Type B pancreatic cell (in vitro differentiated cells): ENCODE data around the gene TNFRSF18. TPM values are rescaled to one million over a fixed set of nuclear protein-coding genes. Genes with fewer than 3 reads are reported as not detected.

Experiments used
- DNase-seq: peaks from one replicate; pipeline ENCODE4 v3.0.0; 2021; ENCODE audit warnings: mixed read lengths; ENCODE audit not compliant: unreplicated experiment; ENCODE audit errors: extremely low spot score
- H3K27ac Mint-ChIP-seq: 2 replicates; pipeline ENCODE4 v1.8.0; 2021; ENCODE audit warnings: mild to moderate bottlenecking, mixed read lengths
- H3K27me3 Mint-ChIP-seq: 2 replicates; pipeline ENCODE4 v1.8.0; 2021; ENCODE audit warnings: mixed read lengths
- H3K36me3 Mint-ChIP-seq: 2 replicates; pipeline ENCODE4 v1.8.0; 2021; ENCODE audit warnings: mixed read lengths
- H3K4me1 Mint-ChIP-seq: one replicate; pipeline ENCODE4 v1.8.0; 2021; ENCODE audit warnings: mixed read lengths; ENCODE audit not compliant: unreplicated experiment
- H3K4me3 Mint-ChIP-seq: 2 replicates; pipeline ENCODE4 v1.8.0; 2021; ENCODE audit warnings: mild to moderate bottlenecking, mixed read lengths
- H3K9me3 Mint-ChIP-seq: 2 replicates; pipeline ENCODE4 v1.8.0; 2021; ENCODE audit warnings: mixed read lengths
- CTCF ChIP-seq: fragments of 200-600 bp; sonication (generic); conservative IDR thresholded peaks from 2 replicates; pipeline ENCODE4 v1.5.0; 2021; ENCODE audit warnings: antibody characterized with exemption, mild to moderate bottlenecking
- microRNA-seq: library from miRNA; unstranded; fragments of <30 nt; microRNA quantifications from one replicate; pipeline ENCODE4, GENCODE V29; 2020
- total RNA-seq: library from RNA; stranded (reverse); gene quantifications from 2 replicates; pipeline ENCODE4 v1.2.1, GENCODE V29; 2021; ENCODE audit warnings: low replicate concordance

The TNFRSF18 gene
- total RNA-seq, 1 donor from 2014 or later: not detected

- no peak overlapping the region for H3K4me3 Mint-ChIP-seq
- no peak for TF ChIP-seq CTCF
- no peaks in the 10 kb centered on the region for H3K4me1 Mint-ChIP-seq
- DNase-seq: no peak
- no peaks in the 10 kb centered on the region for H3K27me3 Mint-ChIP-seq
- H3K36me3 Mint-ChIP-seq: no peaks in the 10 kb centered on the region
- H3K27ac Mint-ChIP-seq: no peak overlapping the region
- peaks cover 13% of the 10 kb centered on the region for H3K9me3 Mint-ChIP-seq
These were observed 49.4 kb downstream of the TNFRSF18 start for GRCh38 chr1:1157033-1157365.

- H3K36me3 Mint-ChIP-seq: no peaks in the 10 kb centered on the region
- peaks cover 13% of the 10 kb centered on the region for H3K9me3 Mint-ChIP-seq
- H3K4me1 Mint-ChIP-seq: no peaks in the 10 kb centered on the region
- H3K27ac Mint-ChIP-seq: no peak overlapping the region
- no peaks in the 10 kb centered on the region for H3K27me3 Mint-ChIP-seq
- H3K4me3 Mint-ChIP-seq: no peak overlapping the region
- no peak for DNase-seq
- no peak for TF ChIP-seq CTCF
These were observed 50.0 kb downstream of the TNFRSF18 start for GRCh38 chr1:1156140-1157032.

- no peaks in the 10 kb centered on the region for H3K36me3 Mint-ChIP-seq
These were observed 51.1 kb downstream of the TNFRSF18 start for GRCh38 chr1:1155258-1155657.

GRCh38 chr1:1153874-1154273, 52.5 kb downstream of the TNFRSF18 start:
- no peaks in the 10 kb centered on the region for H3K36me3 Mint-ChIP-seq
- no peak for DNase-seq
- H3K4me1 Mint-ChIP-seq: no peaks in the 10 kb centered on the region
- no peak for TF ChIP-seq CTCF
- no peak overlapping the region for H3K4me3 Mint-ChIP-seq
- H3K27ac Mint-ChIP-seq: no peak overlapping the region
- H3K9me3 Mint-ChIP-seq: peaks cover 13% of the 10 kb centered on the region
- no peaks in the 10 kb centered on the region for H3K27me3 Mint-ChIP-seq

More at GRCh38 chr1:1155258-1155657, 51.1 kb downstream of the TNFRSF18 start:
- Mint-ChIP-seq H3K9me3 (peaks cover 13% of the 10 kb centered on the region), H3K4me3 (no peak overlapping the region), H3K4me1 (no peaks in the 10 kb centered on the region), H3K27ac (no peak overlapping the region), H3K27me3 (no peaks in the 10 kb centered on the region)
- no peak for TF ChIP-seq CTCF
- DNase-seq: no peak

Small RNAs within 50 kb of the gene (microRNA-seq; reads per million reads assigned to microRNA genes)
- gene MIR200A (1,718 reads per million, percentile 85 among the genes with 10 or more reads in this experiment), gene MIR200B (8,098 reads per million, percentile 94 among the genes with 10 or more reads in this experiment), gene MIR429 (3,997 reads per million, percentile 90 among the genes with 10 or more reads in this experiment)

Other genes starting within 250 kb of the TNFRSF18 start
- 75.1 and 87.2 TPM in 2 replicates for gene NOC2L, start 247.3 kb downstream of the TNFRSF18 start, total RNA-seq
- 31.5 and 42.2 TPM in 2 replicates for gene KLHL17, start 246.0 kb downstream of the TNFRSF18 start, total RNA-seq
- 6.4 and 16.7 TPM in 2 replicates for gene PLEKHN1, start 240.1 kb downstream of the TNFRSF18 start, total RNA-seq
- gene PERM1, start 224.5 kb downstream of the TNFRSF18 start, total RNA-seq: 0.34 and 0.62 TPM in 2 replicates
- gene HES4, start 206.5 kb downstream of the TNFRSF18 start, total RNA-seq: 37.6 and 54.1 TPM in 2 replicates
- 20.8 and 34.6 TPM in 2 replicates for gene ISG15, start 193.1 kb downstream of the TNFRSF18 start, total RNA-seq
- 166 and 285 TPM in 2 replicates for gene AGRN, start 186.5 kb downstream of the TNFRSF18 start, total RNA-seq
- 1.2 and 2.5 TPM in 2 replicates for gene RNF223, start 132.3 kb downstream of the TNFRSF18 start, total RNA-seq
- gene C1orf159, start 90.5 kb downstream of the TNFRSF18 start, total RNA-seq: 20.0 and 21.2 TPM in 2 replicates
- gene TTLL10, start 32.7 kb downstream of the TNFRSF18 start, total RNA-seq: 0.88 and 1.4 TPM in 2 replicates
- gene TNFRSF4, start 7.6 kb upstream of the TNFRSF18 start, total RNA-seq: 0.31 TPM in 1 of 2 replicates, not detected in the other
- 116 and 136 TPM in 2 replicates for gene SDF4, start 25.4 kb upstream of the TNFRSF18 start, total RNA-seq
- 19.5 and 30.2 TPM in 2 replicates for gene B3GALT6, start 25.6 kb upstream of the TNFRSF18 start, total RNA-seq
- gene C1QTNF12, start 40.1 kb upstream of the TNFRSF18 start, total RNA-seq: 2.5 TPM in 2 replicates
- gene UBE2J2, start 67.3 kb upstream of the TNFRSF18 start, total RNA-seq: 56.5 and 73.8 TPM in 2 replicates
- gene SCNN1D, start 73.8 kb upstream of the TNFRSF18 start, total RNA-seq: 2.7 and 13.5 TPM in 2 replicates
- gene ACAP3, start 101.3 kb upstream of the TNFRSF18 start, total RNA-seq: 93.9 and 103 TPM in 2 replicates
- gene PUSL1, start 102.0 kb upstream of the TNFRSF18 start, total RNA-seq: 20.4 and 25.5 TPM in 2 replicates
- gene INTS11, start 118.1 kb upstream of the TNFRSF18 start, total RNA-seq: 127 and 138 TPM in 2 replicates
- gene CPTP, start 118.2 kb upstream of the TNFRSF18 start, total RNA-seq: 24.2 and 28.5 TPM in 2 replicates
- gene TAS1R3, start 124.7 kb upstream of the TNFRSF18 start, total RNA-seq: 0.83 and 0.89 TPM in 2 replicates
- 62.8 and 63.5 TPM in 2 replicates for gene DVL1, start 142.8 kb upstream of the TNFRSF18 start, total RNA-seq
- gene MXRA8, start 152.0 kb upstream of the TNFRSF18 start, total RNA-seq: 17.6 and 78.1 TPM in 2 replicates
- gene AURKAIP1, start 168.6 kb upstream of the TNFRSF18 start, total RNA-seq: 122 and 143 TPM in 2 replicates
- 194 and 298 TPM in 2 replicates for gene CCNL2, start 192.7 kb upstream of the TNFRSF18 start, total RNA-seq
- gene MRPL20, start 200.7 kb upstream of the TNFRSF18 start, total RNA-seq: 98.9 and 108 TPM in 2 replicates
- 7.6 and 11.1 TPM in 2 replicates for gene ANKRD65, start 214.7 kb upstream of the TNFRSF18 start, total RNA-seq
- gene VWA1, start 229.1 kb upstream of the TNFRSF18 start, total RNA-seq: 44.5 and 49.9 TPM in 2 replicates
- 1.8 and 2.4 TPM in 2 replicates for gene ATAD3C, start 243.1 kb upstream of the TNFRSF18 start, total RNA-seq